GM19351 (cell line): ENCODE data around the gene SBK3.
"Not testable (repeated sequence)": the region's sequence is repeated elsewhere in the genome, so short reads cannot be mapped to it uniquely, and the experiment has no call there.

Experiments used
- ATAC-seq: cut with Tn5 transposase; IDR thresholded peaks from one replicate; pipeline ENCODE4 v1.9.1; 2021; ENCODE audit warnings: mild to moderate bottlenecking, moderate library complexity; ENCODE audit not compliant: unreplicated experiment

Gene SBK3, protein sequence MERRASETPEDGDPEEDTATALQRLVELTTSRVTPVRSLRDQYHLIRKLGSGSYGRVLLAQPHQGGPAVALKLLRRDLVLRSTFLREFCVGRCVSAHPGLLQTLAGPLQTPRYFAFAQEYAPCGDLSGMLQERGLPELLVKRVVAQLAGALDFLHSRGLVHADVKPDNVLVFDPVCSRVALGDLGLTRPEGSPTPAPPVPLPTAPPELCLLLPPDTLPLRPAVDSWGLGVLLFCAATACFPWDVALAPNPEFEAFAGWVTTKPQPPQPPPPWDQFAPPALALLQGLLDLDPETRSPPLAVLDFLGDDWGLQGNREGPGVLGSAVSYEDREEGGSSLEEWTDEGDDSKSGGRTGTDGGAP

DNA sequence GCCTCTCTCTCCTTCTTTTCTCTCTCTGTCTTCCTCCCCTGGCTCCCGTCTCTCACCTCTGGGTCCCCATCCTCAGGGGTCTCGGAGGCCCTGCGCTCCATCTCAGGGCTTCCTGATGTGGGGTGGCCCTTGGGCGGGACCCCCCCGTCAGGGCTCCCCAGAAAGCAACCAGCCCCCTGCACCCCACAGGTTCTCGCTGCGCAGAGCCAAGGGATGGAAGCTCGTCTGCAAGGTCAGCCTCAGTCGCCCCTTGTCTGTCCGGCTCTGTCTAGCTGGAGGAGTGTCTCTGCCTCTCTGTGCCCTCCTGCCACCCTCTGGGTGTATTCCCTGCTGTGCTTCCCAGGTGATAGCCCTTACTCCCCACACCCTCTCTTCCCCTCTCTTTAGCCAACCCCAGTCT, at the start of gene SBK3:
Gene SBK3 (minus strand): TSS at position 101 of the 400 bp plus-strand sequence. CDS start 0 bp downstream, at position 101.
- ATAC-seq = no peak

DNA sequence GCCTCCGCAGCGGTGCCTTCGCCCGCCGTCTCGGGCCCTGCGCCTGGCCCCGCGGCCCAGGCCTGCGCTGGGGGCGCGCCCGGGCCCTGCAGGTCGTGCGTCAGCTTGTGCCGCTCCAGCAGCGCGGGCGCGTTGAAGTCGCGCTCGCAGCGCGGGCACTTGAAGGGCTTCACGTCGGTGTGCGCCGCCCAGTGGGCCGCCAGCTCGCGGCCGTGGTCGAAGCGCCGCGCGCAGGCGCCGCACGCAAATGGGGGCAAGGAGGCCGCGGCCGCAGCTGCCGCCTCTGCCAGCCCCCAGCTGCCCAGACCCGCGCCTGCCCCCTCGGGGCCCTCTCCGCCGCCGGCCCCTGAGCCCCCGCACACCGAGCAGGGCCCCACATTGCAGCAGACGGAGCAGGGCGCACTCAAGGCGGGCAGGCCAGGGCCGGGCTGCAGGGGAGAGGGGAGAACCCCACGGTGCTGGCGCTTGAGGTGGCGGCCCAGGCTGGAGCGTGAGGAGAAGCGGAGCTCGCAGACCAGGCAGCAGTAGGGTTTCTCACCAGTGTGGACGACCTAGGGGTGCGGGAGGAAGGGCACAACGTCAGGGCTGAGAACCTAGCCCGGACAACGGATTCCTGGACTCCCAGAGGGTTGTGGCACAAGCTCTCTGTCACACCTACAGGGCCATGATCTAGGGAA, 47.9 kb upstream of the SBK3 start:
- no peak for ATAC-seq

DNA sequence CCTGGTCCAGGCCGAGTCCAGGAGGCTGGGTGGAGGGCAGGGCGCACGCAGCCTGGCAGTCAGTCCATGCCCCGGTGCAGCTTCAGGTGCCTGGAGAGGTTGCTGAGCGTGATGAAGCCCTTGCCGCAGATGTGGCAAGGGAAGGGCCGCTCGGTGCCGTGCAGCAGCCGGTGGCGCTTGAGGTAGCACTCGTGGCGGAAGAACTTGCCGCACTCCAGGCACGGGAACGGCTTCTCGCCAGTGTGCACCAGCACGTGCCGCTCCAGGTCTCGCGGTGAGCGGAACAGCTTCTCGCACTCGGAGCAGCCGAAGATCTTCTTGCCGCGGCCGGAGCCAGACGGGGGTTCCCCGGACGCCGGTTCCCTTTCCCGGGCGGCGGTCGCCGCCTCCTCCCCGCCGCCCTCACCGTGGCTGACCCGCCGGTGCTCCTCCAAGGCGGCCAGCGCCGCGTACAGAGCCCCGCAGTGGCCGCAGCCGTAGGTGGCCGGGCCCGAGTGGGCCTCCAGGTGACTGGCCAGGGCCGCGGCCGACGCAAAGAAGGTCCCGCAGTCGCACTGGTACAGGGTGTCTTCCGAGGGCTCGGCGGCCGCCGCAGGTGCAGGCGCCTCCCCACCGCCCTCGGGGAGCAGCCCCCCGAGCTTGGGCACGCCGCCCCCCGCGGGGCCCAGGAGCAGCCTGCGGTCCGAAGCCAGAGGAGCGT, 47.2 kb upstream of the SBK3 start:
- ATAC-seq = no peak

DNA sequence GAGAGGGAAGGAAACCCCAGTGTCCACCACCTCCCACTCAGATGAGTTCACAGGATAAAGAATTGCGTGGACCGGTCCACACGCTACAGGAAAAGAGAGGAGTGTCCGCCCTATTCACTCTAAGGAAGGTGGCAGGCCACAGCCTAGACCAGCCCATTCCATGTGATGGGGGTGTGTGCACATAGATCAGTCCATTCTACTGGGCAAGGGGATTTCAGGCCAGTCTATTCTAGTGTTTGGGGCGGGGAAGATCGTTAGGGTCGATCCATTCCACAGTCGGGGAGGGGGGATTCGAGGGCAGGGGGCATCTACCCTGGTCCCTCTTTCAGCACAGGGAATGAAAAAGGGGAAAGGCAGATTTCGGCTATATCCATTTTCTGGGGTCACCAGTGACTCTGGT, 46.2 kb upstream of the SBK3 start:
- no peak for ATAC-seq

DNA sequence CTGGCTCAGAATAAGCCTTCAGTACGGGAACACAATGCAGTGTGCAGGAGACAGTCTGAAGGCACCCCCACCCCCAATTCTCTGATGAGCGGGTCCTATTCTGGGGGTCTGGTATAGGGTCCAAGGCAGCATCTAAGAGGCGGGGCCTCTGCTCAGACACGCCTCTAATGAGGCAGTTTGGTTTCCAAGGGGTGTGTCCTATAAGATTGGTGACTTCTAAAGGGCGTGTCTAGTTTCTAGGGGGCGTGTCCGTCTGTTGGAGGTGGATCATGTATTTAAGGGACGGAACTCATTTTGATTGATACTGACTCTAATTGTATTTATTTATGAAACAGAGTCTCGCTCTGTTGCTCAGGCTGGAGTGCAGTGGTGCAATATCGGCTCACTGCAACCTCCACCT, 45.3 kb upstream of the SBK3 start:
- no peak for ATAC-seq

DNA sequence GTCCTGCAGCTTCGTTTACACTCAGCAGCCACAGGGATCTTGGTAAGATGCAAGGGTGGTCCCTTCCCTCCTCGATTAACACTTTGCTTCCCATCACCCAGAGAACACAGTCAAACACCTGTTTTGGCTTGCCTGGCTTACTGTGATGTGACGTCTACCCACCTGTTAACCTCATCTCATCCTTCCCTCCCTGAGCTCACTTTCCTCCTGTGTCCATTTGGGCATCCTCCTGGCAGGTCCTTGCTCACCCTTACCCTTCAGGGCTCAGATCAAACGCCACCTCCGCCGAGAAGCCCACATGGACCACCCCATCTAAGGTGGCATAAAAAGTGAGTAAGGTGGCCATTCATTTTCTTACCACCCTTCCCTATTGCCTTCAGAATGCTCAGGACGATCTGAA, 44.8 kb upstream of the SBK3 start:
- ATAC-seq = no peak

DNA sequence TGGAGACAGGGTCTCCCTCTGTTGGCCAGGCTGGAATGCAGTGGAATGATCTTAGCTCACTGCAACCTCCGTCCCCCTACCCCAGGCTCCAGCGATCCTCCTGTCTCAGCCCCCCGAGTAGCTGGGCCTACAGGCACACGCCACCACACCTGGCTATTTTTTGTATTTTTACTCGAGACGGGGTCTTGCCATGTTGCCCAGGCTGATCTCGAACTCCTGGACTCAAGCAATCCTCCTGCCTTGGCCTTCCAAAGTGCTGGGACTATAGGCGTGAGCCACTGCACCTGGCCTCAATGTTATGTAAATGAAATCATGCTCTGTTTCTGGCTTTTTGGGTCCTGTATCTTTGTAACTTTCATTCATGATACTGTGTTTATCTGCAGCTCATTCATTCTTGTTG, 43.4 kb upstream of the SBK3 start:
- ATAC-seq = no peak

DNA sequence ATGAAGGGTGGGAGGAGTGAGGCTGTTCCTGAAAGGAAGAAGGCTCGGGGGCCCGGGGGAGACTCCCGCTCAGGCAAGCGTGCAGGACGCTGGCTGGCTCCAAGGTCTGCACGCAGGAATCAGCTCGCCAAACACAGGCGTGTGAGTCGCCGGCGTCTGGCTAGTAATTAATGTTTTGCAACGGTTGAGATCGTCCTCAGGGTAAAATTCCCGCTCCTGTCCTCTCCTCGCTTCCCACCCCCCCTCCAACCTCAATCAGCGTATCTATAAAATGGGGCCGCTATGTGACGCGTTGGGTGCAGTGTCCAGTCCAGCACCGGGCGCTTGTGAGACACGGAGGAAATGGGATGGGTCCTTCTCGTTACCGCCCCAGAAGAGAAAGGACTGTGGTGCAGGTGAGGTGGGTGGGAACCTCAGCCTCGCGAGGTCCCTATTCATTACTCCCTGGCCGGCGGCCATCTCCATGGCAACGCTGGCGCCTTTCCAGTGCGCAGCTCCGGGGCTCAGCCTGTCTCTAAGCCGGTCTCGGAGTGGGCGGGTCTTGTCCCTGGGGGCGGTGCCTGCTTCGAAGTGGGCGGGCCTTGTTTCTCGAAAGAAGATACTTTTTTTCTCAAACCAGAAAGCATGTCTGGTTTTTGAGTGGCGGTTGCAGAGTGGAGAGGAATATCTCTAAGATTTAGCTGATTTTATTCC, 41.8 kb upstream of the SBK3 start:
- peak; percentile 88 for ATAC-seq

DNA sequence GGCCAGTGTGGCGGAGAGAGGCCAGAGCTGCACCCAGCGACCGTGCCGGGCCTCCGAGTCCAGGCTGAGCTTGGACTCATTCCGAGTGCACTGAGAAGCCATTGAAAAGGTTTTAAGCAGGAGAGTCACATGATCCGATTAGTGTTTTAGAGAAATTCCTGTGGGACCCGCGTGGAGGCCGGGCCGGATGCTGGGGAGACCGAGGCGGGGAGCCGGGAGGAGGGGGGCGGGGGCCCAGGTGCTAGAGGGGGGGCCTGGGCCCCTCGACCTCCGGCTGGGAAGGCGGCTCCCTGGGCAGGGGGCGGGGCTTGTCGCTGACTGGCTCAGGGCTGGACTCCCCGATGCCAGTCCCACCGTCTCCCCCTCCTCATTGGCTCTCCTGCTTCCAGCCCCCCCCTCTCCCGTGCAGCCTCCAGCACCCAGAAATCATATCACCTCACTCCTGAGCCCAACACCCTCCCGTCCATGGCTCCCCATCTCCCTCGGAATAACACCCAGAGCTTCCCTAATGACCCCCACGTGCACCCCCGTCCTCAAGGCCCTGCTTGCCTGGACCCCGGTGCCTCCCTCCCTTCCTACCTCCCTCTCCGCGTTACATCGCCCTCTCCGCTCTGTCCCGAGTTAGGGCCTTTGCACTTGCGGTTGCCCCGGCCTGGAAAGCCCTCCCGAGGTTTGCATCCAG, 40.5 kb upstream of the SBK3 start:
- ATAC-seq = no peak

DNA sequence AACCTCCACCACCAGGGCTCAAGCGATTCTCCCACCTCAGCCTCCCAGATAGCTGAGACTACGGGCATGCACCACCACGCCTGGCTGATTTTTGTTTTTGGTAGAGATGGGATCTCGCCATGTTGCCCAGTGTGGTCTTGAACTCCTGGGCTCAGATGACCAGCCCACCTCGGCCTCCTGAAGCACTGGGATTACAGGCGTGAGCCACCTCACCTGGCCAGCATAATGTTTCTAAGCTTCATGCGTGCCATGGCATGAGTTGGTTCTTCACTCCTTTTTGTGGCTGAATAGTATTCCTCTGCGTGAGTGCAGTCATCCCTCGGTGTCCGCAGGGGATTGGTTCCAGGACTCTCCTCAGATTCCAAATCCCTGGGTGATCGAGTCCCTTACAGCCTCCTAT, 39.5 kb upstream of the SBK3 start:
- no peak for ATAC-seq

DNA sequence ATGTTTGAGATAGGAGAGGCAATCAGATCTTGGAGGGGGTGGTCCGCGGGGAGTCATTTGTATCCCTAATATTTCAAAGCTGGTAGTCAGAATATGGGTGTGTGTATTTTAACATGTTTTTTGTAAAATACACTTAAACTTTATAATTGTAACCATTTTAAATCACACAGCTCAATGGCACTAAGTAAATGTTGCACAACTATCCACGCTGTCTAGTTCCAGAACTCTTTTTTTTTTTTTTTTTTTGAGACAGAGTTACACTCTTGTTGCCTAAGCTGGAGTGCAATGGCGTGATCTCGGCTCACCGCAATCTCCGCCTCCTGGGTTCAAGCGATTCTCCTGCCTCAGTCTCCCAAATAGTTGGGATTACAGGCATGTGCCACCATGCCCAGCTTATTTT, 38.6 kb upstream of the SBK3 start:
- not testable (repeated sequence) for ATAC-seq

DNA sequence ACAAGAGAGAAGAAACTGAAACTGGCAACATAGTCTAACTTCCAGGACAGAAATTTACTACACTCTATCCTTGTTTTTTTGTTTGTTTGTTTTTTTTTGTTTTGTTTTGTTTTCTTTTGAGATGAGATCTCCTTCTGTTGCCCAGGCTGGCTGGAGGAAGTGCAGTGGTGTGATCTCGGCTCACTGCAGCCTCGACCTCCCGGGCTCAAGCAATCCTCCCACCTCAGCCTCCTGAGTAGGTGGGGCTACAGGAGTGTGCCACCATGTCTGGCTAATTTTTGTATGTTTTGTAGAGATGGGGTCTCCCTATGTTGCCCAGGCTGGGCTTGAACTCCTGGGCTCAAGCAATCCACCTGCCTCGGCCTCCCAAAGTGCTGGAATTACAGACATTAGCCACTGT, 36.9 kb upstream of the SBK3 start:
- not testable (repeated sequence) for ATAC-seq

DNA sequence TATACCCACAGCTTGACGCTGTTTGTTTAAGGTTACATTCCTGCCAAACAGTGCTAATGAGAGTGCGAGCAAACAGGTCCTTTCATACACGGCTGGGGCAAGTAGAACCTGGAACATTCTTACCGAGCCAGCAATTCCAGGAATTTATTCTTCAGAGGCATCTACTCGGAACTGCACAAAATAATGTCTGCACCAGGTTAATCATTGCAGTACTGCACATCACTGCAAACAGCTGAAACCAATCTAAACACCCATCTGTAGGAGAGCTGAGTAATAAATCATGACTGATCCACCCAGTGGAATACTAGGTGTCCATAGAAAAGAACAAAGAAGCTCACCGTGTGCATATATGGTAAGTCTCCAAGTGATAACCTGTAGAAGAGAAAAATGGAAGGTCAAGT, 36.5 kb upstream of the SBK3 start:
- ATAC-seq = no peak

DNA sequence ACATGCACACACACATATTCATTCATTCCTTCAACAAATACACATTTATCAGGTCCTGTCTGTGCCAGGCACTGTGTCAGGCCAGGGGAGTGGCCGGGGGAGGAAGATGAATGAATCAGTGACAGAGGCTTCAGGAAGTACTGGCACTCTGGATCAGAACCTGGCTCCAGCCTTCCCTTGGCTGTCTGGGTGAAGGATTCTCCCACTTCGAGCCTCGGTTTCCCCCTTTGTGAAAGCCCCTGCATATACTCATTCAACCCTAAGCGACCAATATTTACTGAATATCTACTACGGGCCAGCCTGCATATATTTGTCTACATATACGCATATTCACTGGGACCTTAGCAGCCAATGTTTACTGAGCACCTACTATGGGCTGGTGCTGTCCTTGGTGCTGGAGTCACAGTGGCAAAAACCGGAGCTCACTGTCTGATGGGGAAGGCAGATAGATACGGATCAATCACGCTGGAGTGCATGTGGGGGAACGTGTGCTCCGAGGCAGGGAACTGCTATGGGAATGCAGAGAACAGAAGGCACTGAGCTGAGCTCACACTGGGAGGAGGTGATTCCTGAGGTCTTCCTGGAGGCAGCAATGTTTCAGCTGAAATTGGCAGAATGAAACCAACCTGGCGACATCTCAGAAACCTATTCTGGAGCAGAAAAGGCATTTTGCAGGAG, 35.9 kb upstream of the SBK3 start:
- ATAC-seq = no peak

DNA sequence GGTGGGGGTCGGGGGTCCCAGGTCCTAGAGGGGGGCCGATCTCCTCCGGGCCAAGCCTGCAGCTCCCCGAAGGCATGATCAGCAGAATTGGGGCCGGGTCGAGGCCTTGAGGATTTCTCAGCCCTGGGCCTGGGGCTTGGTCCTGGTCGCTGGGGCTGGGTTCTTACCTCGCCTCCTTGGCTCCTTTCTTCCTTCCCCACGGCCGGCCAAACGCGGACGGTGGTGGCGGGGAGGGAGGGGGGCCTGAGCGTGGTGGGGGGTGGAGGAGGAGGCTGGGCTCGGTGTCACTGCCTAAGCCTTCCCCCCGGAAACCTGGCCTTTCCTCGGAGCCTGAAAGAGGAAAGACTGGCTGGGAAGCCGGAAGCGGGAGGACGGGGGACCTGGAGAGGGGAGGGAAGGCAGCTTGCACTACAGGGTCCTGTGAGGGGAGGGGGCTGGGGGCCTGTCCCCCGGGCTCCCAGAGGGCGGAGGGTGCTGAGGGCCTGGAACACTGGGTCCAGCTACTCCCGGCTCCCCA, 35.3 kb upstream of the SBK3 start, which contains the start of gene ZNF579:
Gene ZNF579 (minus strand): TSS at position 221 of the 517 bp plus-strand sequence. CDS start 1,209 bp downstream, outside the sequence.
- ATAC-seq = no peak

DNA sequence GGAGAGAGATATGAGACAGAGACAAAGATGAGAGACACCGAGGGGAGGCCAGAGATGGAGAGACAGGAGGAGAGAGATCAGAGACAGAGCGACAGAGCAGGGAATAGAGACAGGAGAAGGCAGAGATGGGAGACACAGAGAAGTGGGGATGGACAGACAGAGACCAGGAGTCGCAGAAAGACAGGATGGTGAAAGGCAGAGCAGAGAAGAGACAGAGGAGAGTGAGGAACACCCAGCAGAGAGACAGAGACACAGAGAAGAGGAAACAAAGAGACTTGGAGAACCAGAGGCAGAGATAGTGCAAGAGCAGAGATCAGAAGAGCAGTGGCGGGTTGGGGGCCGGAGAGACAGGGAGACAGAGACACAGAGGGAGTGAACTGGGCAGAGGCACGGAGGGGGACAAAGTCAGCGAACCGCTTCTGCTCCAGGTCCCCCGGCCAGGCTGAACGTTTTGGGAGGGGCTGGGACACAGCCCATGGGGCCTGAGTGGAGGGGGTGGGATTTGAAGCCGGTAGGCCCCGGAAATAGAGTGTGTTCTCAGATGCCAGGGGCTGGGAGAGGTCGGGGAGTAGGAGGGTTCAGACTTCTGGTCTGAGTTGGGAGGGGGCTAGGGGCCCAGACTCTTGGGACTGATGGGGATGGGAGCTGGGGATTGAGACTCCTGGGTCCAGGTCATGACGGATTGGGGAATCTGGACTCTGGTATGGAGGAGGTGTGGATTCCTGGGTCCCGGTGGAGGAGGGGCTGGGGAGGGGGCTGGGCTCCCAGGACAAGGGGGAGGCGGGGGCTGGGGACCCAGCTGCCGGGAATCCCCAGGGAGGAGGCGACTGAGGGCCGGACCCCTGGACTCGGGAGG, 34.7 kb upstream of the SBK3 start:
- no peak for ATAC-seq

DNA sequence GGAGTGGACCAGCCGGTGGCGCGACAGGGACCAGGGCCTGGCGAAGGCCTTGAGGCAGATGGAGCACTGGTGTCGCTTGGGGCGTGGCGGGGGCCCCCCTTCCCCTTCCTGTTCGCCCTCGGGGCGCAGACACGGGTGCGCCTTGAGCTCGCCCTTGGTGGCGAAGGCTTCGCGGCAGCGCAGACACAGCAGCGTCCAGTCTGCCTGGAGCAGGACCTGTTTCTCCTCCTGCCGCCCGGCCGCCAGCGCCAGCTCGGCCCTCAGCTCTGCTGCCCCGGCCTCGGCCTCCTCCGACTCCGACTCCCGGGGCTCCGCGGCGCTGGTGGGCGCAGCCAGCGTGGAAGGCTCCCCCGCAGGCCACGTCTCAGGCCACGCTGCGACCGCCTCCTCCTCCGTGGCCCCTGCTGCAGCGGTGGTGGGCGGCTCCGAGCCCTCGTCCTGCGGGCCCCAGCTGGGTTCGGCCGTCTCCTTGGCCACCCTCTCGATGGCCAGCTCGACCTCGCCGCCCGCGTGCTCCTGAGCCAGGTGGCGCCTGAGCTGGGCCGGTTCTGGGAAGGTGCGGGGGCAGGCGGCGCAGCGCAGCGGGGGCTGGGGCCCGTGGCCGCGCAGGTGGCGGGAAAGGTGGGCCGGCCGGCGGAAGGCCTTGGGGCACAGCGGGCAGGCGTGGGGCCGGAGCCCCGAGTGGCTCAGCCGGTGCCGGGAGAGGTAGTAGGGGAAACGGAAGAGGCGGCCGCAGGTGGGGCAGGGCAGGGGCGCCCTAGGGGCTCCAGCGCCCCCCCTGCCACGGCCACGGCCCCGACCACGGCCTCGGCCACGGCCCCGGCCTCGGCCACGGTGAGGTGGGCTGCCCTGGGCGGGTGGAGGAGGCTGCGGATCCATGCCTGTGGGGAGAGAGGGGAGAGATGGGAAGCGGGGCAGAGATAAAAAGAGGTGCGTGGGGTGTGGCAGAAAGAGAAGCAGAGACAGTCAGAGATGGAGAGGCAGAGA, 33.7 kb upstream of the SBK3 start:
- ATAC-seq = no peak
